ENCODE results near the gene KRT28.
"Not testable (repeated sequence)": the region's sequence is repeated elsewhere in the genome, so short reads cannot be mapped to it uniquely, and the experiment has no call there.

The KRT28 gene

DNA sequence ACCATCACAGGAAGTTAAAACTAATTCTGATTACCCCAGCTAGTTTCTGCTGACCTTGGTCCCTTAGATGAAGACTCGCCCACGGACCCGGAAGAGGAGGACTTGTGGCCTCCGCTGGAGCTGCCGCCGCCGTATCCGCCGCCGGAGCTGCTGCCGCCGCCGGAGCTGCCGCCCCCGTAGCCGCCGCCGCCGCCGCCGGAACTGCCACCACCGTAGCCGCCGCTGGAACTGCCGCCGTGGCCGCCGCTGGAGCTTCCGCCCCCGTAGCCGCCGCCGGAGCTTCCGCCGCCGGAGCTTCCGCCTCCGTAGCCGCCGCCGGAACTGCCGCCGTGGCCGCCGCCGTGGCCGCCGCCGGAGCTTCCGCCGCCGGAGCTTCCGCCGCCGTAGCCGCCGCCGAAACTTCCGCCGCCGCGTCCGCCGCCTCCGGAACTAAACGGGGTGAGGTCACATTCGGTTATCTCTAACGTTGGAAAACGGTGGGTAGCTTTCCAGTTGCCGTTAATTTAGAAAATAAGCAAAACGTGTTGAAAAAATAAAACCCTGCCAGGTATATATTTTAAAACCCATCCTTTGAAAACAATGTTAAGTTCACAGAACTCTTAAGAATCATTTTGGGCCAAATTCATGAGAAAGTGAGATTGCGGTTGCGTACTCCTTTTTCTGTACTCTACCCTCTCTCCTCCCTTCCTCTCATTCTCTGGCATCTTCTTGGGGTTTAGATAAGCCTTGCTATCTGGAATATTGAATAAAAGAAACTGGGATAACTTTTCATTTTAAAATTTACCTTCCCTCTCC lies 19.2 kb upstream of the KRT28 start:
- peak; percentile 57 to 84 (median 69) for DNase-seq

DNA sequence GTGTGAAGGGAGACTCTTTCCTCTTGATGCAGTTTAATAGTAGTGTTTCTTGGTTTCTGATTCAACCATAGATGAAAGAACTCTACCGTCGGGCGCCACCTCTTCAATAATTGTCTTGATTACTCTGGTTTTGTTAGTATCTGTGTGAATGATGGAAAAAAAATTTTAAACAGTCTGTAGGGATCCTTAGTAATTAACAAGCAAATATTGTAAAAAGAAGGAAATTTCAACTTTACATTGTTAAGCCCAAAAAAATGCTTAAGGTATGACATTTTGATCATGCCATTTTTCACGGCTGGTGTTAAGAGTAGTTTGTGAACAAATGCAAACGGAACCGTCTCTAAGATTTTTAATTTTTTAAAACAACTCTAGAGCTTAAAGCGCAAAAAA lies 18.6 kb upstream of the KRT28 start:
- no peak for DNase-seq

DNA sequence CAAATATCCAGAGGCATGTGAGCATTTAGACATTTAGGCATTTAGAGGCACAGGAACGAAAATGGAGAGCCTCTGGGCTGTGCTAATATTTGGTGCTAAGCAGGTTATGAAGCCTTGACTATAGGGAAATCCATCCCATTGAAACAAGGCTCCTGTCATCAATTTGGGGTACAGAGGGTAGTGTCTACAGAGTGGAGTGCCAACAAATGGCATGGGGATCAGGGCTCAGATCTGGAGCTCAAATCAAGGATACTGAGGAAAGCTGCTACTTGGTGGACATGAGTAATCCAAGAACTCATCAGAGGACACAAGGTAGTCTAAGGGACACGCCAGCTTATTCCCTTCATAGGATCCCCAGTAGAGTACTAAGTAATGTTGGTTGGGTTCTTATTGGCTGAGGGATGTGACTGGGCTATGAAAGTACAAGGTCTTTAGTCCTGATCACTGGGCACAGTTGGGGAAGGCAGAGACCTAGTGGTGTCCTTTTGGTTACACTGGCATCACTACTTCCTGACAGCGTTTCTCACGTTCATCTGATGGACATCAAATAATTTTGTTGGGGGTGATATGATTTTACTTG lies 17.4 kb upstream of the KRT28 start:
- DNase-seq = no peak

DNA sequence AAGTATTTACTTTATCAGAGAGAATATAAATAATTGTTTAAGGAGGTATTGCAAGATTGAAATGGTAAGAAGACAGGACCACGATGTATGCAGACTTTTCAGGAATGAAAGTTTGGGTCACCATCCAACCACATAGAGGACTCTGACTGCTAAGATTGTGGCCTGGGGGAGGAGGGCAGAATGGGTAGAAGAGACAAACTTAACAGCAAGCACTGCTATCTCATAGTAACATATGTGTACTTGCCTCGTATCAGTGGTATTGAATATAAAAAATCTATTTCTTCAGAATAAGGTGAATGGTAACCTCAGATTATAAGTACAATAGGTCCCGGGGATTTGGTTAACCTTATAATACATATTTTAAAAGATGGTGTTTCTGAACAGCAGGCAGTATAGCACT lies 16.8 kb upstream of the KRT28 start:
- DNase-seq = no peak

DNA sequence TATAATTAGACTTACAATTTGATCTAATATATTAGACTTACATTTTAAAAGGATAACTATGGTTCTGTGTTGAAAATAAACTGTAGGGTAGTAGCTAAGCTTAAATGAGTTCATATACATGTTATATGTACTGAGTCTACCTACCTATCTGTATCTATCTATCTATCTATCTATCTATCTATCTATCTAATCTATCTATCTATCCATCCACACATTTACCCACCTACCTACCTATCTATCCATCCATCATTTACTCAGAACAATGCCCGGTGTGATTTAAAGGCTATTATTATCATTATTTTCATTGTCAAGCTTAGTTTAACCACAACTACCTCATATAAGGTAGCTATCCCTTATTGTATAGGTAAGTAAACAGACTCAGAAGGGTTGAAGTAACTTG lies 15.6 kb upstream of the KRT28 start:
- no peak for DNase-seq

DNA sequence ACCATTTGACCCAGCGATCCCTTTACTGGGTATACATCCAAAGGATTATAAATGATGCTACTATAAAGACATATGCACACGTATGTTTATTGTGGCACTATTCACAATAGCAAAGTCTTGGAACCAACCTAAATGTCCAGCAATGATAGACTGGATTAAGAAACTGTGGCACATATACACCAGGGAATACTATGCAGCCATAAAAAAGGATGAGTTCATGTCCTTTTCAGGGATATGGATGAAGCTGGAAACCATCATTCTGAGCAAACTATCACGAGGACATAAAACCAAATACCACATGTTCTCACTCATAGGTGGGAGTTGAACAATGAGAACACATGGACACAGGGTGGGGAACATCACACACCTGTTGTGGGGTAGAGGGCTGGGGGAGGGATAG lies 14.9 kb upstream of the KRT28 start:
- not testable (repeated sequence) for DNase-seq

DNA sequence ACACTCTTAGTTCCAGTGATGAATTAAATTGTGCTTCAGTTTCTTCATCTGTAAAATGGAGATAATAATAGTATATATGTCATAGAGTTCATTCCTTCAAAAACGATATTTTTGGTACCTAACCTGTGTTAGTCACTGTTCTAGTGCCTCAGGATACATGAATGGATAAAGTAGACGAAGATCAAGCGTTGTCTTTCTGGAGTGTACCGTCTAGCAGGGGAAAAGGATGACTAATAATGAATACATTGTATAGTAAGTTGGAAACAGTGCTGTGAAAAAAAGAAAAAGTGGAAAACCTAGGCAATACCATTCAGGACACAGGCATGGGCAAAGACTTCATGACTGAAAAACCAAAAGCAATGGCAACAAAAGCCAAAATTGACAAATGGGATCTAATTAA lies 14.0 kb upstream of the KRT28 start:
- no peak for DNase-seq

DNA sequence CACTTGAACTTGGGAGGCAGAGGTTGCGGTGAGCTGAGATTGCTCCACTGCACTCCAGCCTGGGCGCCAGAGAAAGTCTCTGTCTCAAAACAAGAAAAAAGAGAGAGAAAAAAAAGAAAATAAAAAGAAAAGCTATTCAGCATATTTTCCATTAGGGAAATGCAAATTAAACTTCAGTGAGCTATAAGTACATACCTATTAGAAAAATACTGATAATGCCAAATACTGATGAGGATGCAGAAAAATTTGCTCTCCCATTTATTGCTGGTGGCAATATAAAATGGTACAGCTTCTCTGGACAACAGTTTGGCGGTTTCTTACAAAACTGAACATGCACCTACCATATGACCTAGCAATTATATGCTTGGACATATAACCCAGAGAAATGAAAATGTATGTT lies 12.9 kb upstream of the KRT28 start:
- no peak for DNase-seq

DNA sequence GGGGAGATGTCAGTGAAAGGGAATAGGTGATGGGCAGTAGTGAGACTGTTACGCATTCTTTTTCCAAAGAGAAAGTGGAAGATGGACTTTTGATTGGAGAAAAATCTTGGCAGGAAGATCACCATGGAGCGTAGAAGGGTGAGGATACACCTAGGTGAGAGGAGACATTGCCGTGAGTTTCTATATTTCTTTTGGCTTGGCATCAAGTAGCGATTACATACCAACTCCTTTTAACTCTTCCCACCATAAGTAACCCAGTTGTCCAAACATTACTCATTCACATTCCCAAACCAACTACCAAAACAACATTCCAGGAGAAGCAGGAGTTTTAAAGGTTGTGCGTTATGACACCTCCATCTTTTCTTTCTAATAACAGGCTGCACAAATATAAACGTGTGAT lies 10.7 kb upstream of the KRT28 start:
- DNase-seq = no peak

DNA sequence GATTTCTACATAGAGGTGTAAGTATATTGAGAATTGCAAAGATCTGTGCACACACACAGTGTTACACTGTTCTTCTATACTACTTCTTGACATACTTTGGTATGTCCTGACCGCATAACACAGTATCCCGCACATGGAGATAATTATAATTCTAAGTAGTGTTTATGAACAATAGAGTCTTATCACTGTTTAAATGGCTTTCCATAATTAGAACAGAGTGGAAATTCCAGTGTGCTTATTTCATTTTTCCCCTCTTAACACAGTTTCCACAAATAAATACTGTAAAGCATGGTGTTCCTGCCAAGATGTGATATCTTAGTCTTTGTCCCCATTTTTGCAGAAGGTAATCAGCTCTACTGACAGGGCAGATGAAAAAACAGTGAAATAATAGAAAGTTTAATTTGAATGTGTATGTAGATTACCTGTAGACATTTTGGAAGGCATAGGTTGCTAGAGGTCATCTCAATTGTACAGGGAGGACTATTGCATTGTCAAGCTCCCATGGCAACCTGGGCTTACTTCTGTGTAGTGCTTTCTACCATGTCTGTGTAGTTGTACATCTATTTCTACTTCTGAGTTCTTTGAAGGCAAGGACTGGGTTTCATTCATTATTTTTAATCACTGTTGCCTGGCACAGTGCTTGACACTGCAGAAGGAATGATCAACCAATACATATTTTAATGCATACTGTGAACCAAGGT lies 10.1 kb upstream of the KRT28 start:
- no peak for DNase-seq

DNA sequence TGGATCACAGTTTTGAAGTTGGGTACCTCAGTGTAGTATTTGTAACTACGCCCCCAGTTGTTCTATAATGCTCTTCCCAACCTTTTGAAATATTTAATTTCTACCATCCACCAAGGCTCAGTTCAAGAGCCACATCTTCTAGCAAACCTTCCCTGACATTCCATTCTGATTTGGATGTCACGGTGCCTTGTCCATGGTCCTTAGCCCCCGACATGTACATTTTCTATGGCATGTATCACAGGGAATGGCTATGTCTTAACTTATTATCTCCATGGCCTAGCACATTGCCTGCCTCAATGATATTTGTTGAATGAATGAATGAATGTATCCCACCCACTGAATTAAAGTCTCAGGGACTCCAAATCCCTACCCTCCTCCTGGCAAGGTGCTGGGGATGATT lies 6.4 kb upstream of the KRT28 start:
- no peak for DNase-seq

DNA sequence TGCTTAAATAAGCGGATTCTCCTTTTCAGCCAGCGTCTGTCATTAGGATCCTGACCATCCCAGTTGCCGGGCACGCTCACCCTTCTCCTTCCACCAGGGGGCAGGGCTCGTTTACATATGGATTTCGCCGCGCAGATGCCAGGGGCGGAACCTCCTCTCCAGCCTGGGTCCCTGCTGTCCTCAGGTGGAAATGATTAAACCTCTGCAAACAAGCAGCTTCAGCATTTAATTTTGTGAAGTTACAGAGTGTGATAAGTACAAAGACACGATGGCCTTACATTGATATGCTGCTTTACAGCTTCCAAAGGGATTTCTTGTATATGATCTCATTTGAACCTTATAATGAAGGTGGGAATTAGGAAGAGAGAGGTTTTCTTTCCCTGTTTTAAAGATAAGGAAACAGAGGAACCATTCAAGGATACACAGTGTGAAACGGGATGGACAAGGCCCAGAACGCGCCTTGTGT lies 3.9 kb upstream of the KRT28 start:
- DNase-seq = peak; percentile 22 to 64 (median 52)

DNA sequence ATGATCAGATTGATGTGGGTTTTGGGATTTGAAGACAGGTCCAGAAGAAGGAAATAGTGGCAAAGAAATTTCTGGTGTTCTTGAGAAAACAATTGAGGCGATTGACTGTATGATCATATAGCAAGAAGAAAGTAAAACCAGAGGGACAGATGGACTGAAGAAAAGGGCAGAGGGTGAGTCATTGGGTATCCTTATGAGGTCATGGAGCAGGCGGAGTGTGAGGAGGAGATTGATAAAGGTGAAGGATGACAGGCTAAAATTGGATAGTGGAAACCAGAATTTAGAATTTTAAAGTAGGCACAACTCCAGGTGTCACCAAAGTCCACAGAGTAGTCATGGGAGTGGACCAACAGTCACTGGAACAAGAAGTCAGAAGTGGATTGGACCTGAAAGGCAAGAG lies 1.4 kb upstream of the KRT28 start:
- DNase-seq = no peak

DNA sequence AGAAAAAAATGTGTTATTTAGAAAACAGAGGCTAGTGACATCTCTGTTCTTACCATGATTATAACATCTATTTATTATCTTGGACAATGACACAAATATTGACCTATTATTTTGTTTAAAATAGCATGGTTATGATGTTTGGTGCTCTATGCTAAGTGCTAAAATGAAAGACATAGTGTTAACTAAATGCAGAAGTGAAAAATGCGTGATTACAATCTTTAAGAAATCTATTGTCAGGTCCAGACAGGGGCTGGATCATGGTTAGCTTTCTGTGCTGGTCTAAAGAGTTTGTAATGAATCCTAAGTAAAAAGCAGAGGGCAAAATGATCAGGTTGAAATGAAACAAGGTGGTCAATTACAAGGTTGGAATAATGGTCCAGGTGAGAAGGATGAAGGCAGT lies 622 bp upstream of the KRT28 start:
- DNase-seq = no peak

DNA sequence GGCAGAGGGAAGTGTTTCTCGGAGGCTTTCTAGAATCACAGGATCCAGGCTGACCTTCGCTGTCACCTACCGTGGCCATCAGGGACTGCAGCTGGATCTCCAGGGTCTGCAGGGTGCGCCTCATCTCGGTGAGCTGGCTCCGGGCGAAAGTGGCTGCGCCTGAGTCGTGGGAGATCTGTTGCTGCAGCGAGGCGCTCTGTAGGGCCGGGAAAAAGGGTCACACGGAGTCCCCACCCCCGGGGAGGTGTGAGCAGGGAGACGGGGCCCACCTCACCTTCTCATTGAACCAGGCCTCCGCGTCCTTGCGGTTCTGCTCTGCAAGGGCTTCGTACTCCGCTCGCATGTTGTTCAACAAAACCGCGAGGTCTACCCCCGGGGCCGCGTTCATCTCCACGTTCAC lies 2.9 kb downstream of the KRT28 start:
- DNase-seq = no peak

DNA sequence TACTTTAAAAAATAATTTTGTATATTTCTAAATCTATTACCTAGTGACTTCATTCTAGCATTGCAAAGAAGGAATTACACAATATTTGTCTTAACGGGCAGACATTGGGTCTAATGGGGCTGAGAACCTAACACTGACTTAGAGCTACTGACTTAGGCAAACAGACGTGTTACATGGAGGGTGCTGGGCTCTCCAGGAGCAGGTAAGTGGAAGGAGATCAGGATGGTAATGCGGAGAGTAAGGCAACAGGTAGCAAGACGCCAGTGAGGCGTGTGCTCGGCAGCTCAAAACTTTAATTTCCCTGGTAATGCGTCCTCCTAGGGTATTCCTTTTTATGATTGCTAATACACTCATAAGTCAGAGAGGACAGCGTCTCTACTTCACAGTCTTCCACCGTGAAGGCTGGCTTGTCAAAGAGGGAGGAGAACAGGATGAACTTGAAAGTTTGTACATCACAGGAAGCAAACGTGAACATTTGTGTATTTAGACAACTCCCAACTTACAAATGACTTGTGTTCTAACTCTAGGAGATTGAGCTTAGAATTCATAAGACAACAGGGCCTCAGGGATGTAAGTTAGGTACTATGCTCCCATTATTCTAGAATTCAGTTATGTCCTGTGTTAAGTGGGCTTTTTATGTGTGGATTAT lies 4.6 kb downstream of the KRT28 start:
- no peak for DNase-seq

DNA sequence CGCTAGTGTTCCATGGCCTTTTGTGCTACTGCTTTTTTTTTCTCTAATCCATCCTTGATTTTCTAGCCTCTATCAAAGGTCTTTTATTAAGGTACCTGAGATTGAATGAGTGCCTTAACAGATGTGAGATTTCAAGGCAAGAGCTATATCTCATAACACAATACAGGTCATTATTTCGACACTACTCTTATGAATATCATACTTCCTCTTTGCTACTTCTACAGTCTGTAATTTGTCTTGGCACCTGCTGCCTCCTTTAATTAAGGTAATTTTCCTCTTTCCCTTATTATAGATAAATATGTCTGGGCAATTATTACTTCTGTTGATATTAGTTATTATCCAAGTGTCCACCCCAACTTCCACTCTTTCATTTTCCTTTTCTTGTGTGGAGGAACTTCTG lies 5.3 kb downstream of the KRT28 start:
- no peak for DNase-seq

DNA sequence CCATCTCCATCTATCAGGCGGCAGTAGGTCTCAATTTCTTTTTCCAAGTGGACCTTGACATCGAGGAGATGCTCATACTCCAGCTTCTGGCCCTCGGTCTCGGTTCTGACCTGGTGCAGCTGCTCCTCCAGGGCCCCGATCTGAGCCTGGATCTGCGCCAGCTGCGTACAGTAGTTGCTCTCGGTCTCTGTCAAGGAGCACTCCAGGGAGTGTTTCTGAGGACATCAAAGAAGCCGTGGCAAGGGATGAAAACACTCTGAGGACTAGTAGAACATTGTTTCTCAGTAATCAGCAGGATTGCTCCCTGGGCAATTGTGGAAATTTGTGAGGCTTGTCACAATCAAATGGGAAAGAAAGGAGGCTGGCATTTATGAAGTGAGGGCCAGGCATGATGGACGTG lies 5.9 kb downstream of the KRT28 start:
- DNase-seq = no peak

DNA sequence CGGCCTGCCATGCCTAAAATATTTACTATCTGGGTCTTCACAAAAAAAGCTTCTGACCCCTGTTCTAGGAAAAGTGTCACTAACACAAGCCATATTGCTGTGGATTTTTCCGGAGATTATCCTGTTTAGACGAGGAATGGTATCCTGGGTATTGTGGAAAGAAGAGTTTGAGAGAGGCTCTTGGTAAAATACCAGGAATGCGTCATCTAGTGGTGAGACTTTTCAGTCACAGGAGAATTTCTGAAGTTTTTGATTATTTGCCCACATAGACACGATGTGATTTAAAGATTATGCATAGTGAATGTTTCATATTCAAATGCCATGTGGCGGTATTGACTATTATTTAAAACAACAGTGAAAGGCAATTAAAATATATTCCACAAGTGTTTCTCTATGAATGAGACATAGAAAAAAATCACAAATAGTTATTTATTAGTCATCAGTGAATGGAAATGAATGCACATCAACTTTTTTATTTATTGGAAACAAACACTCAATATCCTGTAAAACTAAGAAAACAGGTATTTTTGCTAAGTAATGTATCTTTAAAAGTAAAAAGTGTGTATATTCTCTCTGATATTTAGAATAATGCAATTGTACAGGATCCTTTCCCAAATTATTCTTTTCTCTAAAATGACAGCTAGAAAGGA lies 7.8 kb downstream of the KRT28 start:
- no peak for DNase-seq

DNA sequence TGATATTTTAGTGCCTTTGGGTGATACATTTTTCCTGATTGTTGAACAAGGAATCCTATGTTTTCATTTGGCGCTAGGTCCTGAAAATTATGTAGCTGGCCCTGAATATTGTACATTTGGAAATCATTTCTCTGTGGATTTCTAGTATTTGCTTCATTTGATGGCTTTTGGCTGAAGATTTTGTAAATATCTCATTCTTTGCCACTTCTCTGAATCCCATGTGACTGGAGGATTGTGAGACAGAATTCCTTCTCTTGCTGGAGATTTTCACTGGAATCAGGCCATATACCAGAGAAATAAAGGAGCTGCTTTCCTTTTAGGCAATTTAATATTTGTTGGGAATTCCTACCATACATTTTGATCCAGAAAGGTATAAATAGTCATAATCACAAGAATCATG lies 8.6 kb downstream of the KRT28 start:
- no peak for DNase-seq

DNA sequence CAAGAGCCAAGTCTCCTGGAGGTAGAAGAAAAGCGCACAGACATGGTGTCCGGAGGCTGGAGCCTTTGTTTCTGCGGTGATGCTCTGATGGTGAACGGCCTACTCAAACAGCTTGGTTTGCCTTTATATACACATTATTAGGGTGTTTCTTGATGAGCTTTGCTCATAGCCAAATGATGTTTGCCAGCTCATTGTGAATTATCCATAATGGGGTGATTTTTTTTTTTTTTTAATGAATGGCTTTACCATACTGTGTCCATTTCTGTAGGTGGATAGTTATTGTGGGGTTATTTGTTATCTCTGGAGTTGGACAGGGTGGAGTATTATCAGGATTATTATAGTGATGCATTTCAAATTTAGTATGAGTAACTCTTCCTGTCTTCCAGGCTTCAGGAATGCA lies 17.3 kb downstream of the KRT28 start, which contains the start of gene KRT27:
Gene KRT27, minus strand, starts transcription at position 101 of the 400 bp plus-strand sequence. Its CDS starts 57 bp downstream, at position 44.
- DNase-seq = no peak

DNA sequence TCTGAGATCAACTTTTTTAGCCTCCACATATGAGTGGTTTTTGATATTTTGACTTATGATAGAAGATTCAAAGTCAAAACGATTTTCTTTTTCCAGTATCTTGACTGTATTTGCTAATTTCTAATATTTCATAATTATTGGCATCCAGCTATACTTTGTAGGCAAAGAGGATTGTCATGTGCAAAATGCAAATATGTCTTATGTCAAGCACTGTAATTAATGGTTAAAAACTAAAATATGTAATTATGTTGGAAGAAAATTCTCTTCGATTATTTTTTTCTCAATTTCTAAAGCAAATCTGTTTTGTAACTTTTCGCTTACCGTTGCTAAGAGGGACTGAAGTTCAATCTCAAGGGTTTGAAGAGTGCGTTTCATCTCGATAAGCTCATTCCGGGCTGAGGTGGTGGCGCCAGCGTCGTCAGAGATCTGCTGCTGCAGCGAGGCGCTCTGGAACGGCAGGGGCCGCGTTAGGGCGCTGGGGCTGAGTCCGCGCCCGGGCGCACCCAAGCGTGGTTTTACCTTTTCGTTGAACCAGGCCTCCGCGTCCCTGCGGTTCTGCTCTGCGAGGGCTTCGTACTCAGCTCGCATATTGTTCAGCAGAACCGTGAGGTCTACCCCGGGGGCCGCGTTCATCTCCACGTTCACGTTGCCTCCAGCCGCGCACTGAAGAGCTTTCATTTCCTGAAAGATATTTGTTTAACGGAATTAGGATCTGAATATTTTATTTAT lies 20.4 kb downstream of the KRT28 start:
- DNase-seq = peak in 2 of 4 experiments; percentile 5 to 7

Measured in activated naive CD4-positive, alpha-beta T cell (primary cell).